NK-92 treated with Interleukin-12 subunit alpha and Interleukin-12 subunit beta, amount 100 ng/mL, for 24 hours (cell line): ENCODE measurements around the gene PTPRN2.
"Not testable (repeated sequence)": the region's sequence is repeated elsewhere in the genome, so short reads cannot be mapped to it uniquely, and the experiment has no call there.

Experiments
- DNase-seq: peaks from one replicate; lab custom pipeline; 2025; lab: John Stamatoyannopoulos, UW

PTPRN2 gene

GRCh38 chr7:158587162-158588084 lies at the start of gene PTPRN2:
Gene PTPRN2, minus strand, starts transcription at chr7:158587823.
- DNase-seq = no peak

GRCh38 chr7:158633055-158633956 lies 45.7 kb upstream of the PTPRN2 start:
- DNase-seq = no peak

DNA sequence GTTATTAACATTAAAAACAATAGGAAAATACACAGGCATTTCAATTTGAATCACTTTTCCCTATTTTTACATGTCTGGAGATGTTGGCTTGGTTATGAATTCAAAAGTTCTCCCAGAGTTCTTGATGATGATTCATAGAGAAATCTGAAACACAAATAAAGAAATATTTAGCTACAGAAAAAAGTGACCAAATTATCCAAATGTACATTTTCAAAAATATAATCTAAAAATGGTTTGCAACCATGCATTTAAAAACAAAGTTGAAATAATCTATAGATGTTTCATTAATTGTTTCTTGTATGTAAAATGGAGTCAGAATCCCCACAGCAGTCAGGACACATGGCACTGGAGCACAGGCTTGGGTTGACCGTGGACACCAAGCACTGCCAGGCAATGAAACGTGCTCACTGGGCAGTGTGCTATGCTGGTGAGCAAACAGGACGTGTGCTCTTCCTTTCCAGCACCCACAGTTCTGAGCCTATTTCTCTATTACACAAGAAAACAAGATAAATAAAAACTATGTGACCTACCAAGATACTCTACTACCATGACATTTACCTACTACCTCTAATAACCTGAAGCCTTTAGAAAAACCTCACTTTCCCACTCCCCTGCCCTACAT lies 44.1 kb upstream of the PTPRN2 start:
- no peak for DNase-seq

DNA sequence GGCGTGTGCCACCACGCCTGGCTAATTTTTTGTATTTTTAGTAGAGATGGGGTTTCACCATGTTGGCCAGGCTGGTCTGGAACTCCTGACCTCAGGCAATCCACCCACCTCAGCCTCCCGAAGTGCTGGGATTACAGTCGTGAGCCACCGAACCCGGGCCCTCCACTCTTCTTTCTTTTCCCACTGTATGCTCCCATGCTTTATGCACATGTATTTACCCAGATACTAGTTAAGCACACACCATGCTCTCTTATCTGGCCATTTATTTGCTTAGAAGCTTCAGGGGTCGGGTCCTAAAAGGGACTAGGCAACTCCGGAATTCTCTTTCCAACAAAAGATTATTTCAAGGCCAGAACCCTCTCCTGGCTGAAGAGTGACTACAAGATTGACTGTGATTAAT lies 38.7 kb upstream of the PTPRN2 start:
- not testable (repeated sequence) for DNase-seq

GRCh38 chr7:158623241-158623640 lies 35.6 kb upstream of the PTPRN2 start:
- no peak for DNase-seq

- DNase-seq = no peak
These were observed 33.3 kb upstream of the PTPRN2 start for GRCh38 chr7:158620839-158621441.

DNA sequence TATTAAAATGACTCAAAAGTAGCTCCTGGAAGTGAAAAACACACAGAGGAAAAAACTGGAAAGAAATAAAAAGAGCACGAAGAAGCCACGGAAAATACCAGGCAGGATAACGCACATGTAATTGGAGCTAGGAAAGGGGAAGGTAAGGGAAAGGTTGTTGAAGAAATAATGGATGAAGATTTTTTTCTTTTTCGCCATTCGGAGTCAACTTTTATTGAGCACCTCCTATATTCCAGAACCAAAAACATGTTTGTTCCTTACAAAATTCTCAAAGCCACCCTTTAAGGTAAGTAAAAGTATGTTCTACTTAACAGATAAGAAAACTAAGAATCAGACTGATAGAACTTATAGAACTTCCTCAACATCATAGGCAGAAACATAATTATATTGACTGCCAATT lies 32.8 kb upstream of the PTPRN2 start:
- no peak for DNase-seq

GRCh38 chr7:158618745-158619140 lies 31.1 kb upstream of the PTPRN2 start:
- no peak for DNase-seq

DNA sequence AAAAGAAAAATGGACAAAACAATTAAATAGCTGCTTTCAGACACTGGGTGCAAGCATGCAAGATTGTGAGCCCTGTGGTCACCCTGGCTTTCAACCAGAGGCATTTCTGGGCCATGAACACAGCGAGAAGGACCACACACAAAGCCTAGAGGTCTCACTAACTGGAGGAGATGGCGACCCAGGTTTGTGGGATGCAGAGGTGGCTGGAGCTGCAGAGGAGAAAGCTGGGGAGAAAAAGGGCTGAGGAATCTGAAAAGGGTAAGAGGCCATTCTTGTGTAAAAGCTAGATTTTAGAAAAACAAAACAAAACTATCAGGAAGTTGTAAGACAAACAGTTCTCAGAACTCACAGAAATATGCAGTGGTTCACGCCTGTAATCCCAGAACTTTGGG lies 30.1 kb upstream of the PTPRN2 start:
- DNase-seq = no peak

- no peak for DNase-seq
These were observed 28.4 kb upstream of the PTPRN2 start for GRCh38 chr7:158616050-158616449.

GRCh38 chr7:158614700-158615099 lies 27.1 kb upstream of the PTPRN2 start:
- no peak for DNase-seq

- no peak for DNase-seq
These were observed 25.9 kb upstream of the PTPRN2 start for GRCh38 chr7:158613481-158613880.

DNA sequence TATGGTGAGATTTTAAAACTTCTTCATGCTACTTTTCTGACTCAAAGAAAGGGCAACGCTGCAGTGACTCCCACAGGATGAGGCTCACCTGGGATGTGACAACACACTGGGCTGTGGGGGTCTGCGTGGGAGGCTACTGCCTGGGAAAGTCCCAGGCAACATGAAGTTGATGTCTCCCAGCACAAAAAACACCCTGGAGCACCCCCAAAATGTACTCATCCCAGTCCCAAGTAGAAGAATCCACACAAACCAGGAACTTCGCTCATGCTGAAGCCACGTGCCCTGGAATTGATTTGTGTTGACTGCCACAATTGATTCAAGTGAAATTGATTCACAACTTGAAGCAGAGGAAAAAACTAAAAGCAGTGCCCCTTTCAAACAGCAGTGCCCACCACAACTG lies 24.9 kb upstream of the PTPRN2 start:
- no peak for DNase-seq

GRCh38 chr7:158611541-158611940 lies 23.9 kb upstream of the PTPRN2 start:
- no peak for DNase-seq

GRCh38 chr7:158609313-158609974 lies 21.8 kb upstream of the PTPRN2 start:
- no peak for DNase-seq

GRCh38 chr7:158607563-158607962 lies 19.9 kb upstream of the PTPRN2 start:
- DNase-seq = no peak

GRCh38 chr7:158606671-158607424 lies 19.2 kb upstream of the PTPRN2 start:
- no peak for DNase-seq

DNA sequence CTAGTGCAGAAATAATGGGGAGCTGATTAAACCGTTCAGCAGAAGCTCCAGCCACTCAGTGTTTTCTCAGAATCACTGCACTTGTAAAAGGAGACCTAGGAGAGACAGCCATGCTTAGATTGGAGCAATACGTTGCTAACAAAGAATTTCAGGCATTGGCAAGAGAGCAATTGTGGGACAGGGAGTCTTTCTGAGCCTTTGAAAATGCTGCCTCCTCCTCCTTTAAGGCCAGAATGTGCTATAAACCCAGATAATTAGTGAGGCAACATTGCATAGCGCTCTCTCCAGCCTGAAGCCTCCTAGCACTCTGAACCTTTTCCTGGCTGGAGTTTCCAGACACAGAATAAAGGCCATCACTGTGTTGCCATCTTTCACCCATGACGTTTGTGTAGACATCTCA lies 18.5 kb upstream of the PTPRN2 start:
- no peak for DNase-seq

DNA sequence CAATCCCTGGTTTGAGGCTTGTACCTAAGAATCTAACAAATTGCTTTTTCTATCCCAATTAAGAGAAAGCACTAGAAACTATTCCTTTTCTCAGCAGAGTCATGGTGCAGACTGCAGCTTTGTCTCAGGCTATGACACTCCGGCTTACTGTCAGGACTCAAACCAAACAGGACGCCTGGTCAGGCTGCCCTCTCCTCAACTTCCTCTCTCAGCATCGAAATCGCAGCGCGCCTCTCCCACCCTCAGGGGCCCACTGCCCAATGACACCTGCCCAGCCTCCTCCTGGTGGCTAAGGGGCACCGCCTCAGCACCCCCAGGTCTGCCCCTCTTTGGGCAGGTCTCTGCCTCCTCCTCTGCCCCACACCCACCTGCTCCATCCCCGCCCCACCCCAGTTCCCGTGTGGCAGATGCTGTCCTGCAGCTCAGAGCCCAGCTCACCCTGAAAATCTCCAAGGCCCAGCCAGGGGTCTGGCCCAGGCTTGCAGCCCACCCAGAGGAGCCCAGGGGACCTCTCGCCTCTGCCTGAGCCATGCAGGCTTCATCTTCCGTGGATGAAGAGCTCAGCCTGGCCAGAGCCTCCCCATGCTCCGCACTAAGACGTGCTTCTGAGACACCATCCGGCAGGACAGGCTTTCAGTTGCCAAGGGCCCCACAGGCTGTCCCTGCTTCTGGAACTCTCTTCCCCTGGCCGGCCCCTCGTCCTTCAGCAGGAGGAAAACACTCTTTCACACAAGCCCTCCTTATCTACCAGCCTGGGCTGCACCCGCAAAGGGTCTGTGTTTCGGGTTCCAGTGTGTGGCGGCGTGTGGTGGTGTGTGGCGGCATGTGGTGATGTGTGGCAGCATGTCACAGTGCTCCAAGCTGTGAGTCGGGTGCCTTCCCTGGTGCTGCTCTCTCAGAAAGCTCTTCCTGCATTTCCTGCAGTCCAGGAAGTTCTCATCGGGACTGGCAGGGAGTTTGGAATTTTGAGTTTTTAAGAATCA lies 16.4 kb upstream of the PTPRN2 start:
- DNase-seq = no peak
